HepG2 (cell line): ENCODE measurements around the gene CPNE4.

Source experiments
- JUND ChIP-seq: sonication (generic); formaldehyde crosslinking; IDR thresholded peaks from 2 replicates; pipeline ENCODE4 v1.8.0; 2022; ENCODE audit warnings: mild to moderate bottlenecking, missing genetic modification reagents
- KMT2B ChIP-seq: IDR thresholded peaks from 2 replicates; pipeline ENCODE4 v1.6.1; 2016; ENCODE audit warnings: missing genetic modification reagents, missing compliant biosample characterization
- MZF1 ChIP-seq: sonication (generic); formaldehyde crosslinking; IDR thresholded peaks from 2 replicates; pipeline ENCODE4 v1.8.1; 2023; ENCODE audit warnings: mild to moderate bottlenecking, missing genetic modification reagents, borderline replicate concordance
- NFKB2 ChIP-seq: sonication (generic); formaldehyde crosslinking; IDR thresholded peaks from 2 replicates; pipeline ENCODE4 v1.4.0; 2020; ENCODE audit warnings: missing genetic modification reagents, borderline replicate concordance
- ZNF646 ChIP-seq: sonication (generic); formaldehyde crosslinking; IDR thresholded peaks from 2 replicates; pipeline ENCODE4 v1.9.0; 2021; ENCODE audit warnings: mild to moderate bottlenecking, missing genetic modification reagents

DNA sequence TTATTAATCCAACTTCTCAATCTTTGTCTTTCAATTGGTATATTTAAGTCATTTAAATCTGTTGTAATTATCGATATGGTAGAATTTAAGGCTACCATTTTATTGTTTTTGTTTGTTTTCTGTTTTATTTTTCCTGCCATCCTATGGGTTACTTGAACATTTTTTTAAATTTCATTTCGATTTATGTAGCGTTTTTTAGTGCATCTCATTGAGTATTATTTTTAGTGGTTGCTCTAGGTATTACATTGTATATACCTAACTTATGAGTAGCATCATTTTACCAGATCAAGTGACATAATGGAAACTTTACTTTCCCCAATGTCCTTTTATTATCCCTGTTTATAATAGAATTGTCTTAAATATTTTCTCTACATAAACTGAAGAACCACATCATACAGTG, 284.6 kb downstream of the CPNE4 start:
- TF ChIP-seq NFKB2 (no peak), JUND (no peak), ZNF646 (CRISPR knock-in tag) (no peak), MZF1 (no peak), KMT2B (CRISPR knock-in tag) (no peak)
